GM19452 (cell line): Measurements from ENCODE around the gene CBX4.

ENCODE experiments used
- ATAC-seq: cut with Tn5 transposase; IDR thresholded peaks from one replicate; pipeline ENCODE4 v1.9.1; 2021; ENCODE audit not compliant: unreplicated experiment

CBX4 gene

DNA sequence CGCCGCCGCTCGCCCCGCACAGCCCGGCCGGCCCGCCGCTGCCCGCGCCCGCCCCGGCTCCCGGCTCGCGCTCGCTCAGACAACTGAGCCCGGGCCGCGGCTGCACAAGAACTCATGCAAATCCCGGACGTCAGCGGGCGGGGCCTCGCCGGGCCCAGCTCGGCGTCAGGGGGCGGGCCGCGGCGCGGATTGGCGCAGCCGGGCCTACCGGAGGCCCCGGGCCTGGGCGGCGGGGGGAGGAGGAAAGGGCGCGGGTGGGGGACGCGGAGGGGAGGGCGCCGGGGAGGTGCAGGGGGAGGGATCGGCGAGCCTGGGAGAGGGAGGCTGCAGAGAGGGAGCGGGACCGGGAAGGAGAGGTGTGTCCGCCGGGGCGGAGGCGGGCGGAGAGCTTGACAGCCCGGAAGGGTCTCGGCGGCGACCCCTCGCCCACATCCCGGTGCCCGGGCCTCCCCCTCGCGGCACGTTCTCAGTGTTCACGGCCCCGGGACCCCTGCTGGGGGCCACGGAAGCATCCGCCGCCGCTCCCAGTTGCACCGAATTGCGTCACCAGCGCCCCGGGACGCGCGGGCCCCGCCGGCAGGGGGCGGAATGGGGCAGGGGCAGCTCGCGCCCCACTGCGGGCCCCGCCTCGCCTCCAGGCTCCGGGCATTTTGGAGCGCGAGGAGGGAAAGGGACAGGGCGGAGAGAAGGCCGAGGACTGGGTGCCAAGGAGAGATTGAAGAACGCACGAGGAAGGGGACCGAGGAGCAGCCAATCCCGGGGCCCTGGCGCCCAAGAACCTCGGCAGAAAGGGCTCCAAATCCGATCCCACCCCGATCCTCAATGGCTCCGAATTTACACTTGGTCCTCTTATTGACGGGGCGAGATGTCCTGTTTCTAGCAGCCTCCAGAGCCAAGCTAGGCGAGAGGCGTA, at the start of gene CBX4:
CBX4 (minus strand) TSS at position 85 of the 913 bp plus-strand sequence. CDS start 189 bp downstream, outside the sequence.
- peak; percentile 62 for ATAC-seq

- no peak for ATAC-seq
Observed at GRCh38 chr17:79888009-79888540, 48.8 kb upstream of the CBX4 start.

- ATAC-seq = no peak
Observed at GRCh38 chr17:79887451-79887991, 48.3 kb upstream of the CBX4 start.

- no peak for ATAC-seq
Observed at GRCh38 chr17:79883202-79883601, 44.0 kb upstream of the CBX4 start.

GRCh38 chr17:79878329-79878947, 39.2 kb upstream of the CBX4 start:
- no peak for ATAC-seq

DNA sequence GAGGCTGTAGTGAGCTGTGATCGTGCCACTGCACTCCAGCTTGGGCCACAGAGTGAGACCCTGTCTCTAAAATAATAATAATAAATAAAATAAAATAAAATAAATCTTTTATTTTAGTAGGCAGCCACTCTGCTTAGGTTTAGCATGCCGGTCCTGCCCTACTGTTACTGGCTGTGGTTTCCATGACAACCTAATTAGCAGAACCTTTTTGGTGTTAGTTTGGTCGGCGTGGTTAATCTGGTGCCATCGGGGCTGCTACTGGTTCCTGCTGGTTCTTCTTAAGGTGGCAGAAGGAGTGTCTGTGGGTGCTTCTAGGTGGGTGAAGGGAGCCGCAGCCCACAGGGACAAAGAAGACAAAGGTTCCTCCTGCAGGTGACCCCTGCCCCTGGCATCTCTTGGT, 37.8 kb upstream of the CBX4 start:
- ATAC-seq = no peak

DNA sequence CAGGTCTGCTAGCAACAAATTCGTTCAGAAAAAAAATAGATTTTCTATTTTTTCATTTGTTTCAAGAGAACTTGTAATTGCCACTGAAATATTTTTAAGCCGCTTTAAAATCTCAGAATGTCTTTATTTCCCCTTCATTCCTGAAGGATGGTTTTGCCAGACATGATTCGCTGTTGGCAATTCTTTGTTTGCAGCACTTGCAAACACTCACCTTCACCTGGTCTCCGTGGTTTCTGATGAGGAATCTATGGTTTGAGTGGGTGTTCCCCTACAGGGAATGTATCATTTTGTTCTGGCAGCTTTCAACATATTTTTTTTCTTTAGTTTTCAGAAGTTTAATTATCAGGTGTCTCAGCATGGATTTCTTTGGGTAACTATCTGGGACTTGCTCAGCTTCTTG, 36.3 kb upstream of the CBX4 start:
- no peak for ATAC-seq

DNA sequence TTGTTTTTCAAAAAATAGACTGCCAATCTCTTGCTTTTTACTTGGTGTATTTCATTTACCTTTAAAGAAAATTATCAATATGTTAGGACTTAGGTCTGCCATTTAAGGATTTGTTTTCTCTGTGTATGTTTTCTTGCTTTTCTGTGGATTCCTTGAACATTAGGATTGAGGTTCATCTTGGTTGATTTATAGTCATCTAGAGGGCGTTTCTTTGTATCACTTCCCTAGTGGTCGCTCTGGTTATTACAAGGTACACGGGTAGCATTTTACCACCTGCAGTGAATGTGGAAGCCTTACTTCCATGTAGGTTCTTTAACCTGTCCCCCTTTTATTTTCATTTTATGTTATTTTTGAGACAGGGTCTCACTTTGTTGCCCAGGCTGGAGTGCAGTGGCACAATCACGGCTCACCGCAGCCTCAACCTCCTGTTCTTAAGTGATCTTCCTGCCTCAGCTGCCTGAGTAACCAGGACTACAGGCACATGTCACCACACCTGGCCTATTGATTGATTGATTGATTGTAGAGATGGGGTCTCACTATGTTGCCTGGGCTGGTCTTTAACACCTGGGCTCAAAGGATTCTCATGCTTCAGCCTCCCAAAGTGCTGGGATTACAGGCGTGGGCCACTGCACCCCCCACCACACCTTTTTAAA, 35.2 kb upstream of the CBX4 start:
- ATAC-seq = no peak

GRCh38 chr17:79873583-79873982, 34.3 kb upstream of the CBX4 start:
- ATAC-seq = no peak

- no peak for ATAC-seq
Observed at GRCh38 chr17:79872762-79873161, 33.5 kb upstream of the CBX4 start.

DNA sequence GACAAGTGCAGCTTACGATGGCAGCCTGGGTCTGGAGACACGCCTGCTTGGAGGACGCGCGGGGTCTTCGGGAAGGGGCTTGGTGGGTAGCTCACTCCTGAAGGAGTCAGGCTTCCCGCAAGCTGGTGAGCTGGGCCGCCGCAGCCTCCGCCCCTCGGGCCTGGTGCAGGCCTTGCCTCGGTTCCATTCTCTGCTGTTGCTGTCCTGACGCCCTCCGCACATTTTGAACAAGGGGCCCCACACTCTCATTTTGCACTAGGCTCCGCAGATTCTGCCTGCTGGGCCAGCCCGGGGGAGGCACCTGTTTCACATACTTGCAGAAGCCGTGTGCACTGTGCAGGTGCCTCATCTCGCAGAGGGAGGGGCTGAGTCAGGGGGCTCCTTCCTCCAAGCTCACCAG, 31.9 kb upstream of the CBX4 start:
- ATAC-seq = no peak

GRCh38 chr17:79870540-79870939, 31.3 kb upstream of the CBX4 start:
- no peak for ATAC-seq

GRCh38 chr17:79866791-79867518, 27.7 kb upstream of the CBX4 start:
- no peak for ATAC-seq

GRCh38 chr17:79865351-79866210, 26.3 kb upstream of the CBX4 start:
- no peak for ATAC-seq

GRCh38 chr17:79864617-79865250, 25.5 kb upstream of the CBX4 start:
- no peak for ATAC-seq

DNA sequence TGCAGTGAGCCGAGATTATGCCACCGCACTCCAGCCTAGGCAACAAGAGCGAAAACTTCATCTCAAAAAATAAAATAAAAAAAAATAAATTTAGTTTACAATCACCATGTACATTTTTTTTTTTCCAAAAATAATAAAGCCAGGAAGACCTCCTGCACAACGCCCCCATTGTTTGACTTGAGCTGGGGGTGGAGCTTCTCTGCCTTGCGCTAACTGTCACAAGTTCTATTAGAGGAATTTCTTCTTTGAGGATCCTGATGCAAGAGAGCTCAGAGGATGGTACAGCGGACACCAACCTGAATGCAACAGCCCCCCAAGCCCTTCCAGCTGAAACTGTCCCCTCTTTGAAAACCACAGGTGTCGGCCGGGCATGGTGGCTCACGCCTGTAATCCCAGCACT, 24.9 kb upstream of the CBX4 start:
- ATAC-seq = no peak

- ATAC-seq = no peak
Observed at GRCh38 chr17:79862771-79863440, 23.7 kb upstream of the CBX4 start.

GRCh38 chr17:79862238-79862637, 23.0 kb upstream of the CBX4 start:
- ATAC-seq = no peak
